ENCODE results near the gene THAP4.
A peak's percentile ranks its signal among the peaks of the same experiment; 100 is the strongest.

The THAP4 gene

DNA sequence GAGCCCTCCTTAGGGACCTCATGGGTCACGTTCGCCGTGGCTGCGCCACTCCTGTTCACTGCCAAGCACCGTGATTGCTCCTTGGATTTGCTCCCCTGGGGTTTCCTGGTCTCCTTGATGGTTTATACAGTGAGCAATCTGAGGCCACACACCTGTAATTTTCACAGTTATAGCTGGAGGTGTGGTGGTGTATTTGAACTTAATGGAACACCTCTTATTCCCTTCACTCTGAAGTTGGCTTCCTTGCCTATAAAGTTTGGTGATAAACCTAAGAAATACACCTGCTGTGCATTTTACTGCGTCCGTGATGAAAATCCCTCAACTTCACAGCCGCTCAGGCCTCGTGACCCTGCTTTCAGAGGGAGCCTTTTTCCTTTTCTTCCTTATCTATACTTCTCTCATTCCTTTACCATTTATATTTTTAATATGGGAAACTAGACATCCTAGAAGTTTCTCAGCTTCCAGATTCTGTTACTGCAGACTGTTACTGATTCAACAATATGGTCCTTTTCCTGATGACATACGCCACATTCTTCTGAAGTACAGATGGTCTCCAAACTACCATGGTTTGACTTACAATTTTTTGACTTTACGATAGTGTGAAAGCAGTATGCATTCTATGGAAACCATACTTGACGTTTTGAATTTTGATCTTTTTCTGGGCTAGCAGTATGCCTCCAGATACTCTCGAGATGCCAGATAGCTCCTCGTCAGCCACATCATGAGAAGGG lies 9.1 kb upstream of the THAP4 start:
- DNase-seq (ENCODE audit: low read depth) = no peak
- TF ChIP-seq, protein P1, sequence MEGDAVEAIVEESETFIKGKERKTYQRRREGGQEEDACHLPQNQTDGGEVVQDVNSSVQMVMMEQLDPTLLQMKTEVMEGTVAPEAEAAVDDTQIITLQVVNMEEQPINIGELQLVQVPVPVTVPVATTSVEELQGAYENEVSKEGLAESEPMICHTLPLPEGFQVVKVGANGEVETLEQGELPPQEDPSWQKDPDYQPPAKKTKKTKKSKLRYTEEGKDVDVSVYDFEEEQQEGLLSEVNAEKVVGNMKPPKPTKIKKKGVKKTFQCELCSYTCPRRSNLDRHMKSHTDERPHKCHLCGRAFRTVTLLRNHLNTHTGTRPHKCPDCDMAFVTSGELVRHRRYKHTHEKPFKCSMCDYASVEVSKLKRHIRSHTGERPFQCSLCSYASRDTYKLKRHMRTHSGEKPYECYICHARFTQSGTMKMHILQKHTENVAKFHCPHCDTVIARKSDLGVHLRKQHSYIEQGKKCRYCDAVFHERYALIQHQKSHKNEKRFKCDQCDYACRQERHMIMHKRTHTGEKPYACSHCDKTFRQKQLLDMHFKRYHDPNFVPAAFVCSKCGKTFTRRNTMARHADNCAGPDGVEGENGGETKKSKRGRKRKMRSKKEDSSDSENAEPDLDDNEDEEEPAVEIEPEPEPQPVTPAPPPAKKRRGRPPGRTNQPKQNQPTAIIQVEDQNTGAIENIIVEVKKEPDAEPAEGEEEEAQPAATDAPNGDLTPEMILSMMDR (IDR thresholded peaks at IDR 0.05; ENCODE audit: low read length, missing control alignments) = no peak
- no peak overlapping the region for H3K4me3 ChIP-seq (replicated peaks; ENCODE audit: low read depth, low read length)

DNA sequence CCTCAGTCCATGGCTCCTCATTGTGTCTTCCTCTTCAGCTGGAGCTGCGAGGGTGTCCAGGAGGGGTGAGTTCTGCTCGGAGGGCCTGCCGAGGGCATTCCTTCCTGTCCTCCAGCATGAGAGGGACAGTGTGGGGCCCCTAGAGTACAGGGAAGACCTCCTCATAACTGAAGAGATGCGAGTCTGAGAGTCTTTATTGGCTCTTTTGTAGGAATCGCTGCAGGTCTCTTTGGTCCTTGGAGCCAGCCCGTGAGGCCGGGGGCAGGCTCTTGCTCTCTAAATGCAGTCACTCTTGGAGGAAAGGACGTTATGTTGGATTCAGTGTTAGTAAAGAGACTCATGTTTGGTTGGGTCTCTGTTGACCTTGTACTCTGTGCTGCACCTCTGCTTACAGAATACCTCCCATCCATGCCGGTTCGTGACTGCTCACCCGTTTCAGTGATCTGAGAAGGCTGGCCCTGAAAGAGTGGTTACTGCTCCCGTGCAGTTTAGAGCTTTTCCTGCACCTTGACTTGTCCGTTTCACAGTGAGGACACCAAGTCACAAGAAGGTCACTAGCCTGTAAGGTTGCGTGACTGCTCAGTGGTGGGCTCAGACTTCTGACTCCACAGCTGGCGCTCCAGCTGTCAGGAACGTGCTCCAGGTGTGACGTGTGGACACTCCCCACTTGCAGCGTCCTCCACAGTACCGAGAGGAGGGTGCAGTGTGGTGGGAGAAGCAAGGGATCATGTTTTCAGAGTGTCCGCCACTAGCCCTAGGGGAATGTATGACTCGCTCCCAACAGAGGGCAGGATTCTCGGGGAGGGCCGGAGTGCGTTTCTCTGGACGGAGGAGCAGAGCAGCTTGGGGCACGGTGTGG lies 8.3 kb upstream of the THAP4 start:
- TF ChIP-seq, protein P1 (IDR thresholded peaks at IDR 0.05; ENCODE audit: low read length, missing control alignments) = no peak
- no peak for DNase-seq (ENCODE audit: low read depth)
- no peak overlapping the region for H3K4me3 ChIP-seq (replicated peaks; ENCODE audit: low read depth, low read length)

DNA sequence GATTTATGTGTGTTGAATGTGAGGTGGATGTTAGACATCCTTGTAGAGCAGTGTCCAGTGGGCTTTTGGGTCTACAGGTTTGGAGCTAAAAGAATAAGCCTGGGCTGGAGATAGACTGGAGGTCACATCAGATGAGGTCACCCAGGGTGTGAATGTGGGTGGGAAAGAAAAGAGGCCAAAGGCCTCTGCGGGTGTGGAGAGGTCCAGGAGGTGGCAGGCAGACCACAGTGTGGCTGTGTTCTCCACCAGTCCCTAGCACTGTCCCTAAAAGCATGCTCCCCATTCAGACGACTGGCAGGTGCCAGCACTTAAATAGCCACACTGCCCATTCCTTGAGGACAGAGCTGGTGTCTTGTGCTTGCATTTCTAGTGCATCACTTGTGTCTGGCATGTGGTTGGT lies 4.7 kb upstream of the THAP4 start:
- no peak for DNase-seq (ENCODE audit: low read depth)
- TF ChIP-seq, protein P1 (IDR thresholded peaks at IDR 0.05; ENCODE audit: low read length, missing control alignments) = no peak
- no peak overlapping the region for H3K4me3 ChIP-seq (replicated peaks; ENCODE audit: low read depth, low read length)

DNA sequence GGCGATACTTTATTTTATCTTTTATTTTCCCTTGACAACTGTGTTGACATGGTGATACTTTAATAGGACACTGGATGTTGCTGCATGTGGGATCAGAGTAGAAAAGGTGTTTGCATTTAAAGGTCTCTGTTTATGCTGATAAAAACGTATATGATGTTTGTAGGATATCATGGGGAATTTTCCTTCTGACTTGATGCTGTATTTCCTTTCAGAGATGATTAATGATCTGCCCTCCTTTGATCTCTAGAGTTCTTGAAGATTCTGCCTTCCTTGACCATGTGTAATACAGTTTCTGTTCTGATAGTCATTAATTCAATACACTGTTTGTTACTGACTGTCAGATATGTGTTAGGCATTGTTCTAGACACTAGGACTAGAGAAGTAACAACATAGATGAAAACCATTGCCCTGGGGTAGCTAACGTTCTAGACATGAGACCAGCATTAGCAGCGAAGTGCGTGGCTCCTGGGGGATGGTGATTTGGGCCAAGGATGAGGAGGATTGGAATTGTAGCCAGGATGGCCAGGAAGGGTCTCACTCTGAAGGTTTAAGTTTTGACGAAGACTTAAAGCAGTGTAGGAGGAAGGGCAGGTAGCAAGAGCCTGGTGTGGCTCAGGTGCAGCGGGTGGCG lies 3.3 kb upstream of the THAP4 start:
- TF ChIP-seq, protein P1 (IDR thresholded peaks at IDR 0.05; ENCODE audit: low read length, missing control alignments) = no peak
- H3K4me3 ChIP-seq (replicated peaks; ENCODE audit: low read depth, low read length) = no peak overlapping the region
- no peak for DNase-seq (ENCODE audit: low read depth)

DNA sequence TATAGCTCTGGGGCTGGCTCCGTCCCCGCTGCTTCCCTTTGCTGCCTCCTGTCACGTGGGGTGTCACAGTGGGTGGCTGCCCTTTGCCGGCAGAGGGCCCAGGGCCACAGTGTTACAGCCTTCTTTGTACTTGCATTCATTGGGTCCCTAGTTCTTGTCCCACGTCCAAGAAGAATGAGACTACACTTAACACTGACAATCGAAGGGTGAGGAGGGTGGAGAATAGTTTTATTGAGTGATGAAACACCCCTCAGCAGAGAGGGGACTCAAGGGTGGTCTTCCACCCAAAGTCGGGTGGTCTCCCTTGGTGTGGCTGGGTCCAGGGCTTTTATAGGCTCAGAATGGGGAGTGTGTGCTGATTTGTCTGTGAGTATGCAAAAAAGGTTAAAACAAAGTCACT lies 2.4 kb upstream of the THAP4 start:
- TF ChIP-seq, protein P1 (IDR thresholded peaks at IDR 0.05; ENCODE audit: low read length, missing control alignments) = no peak
- no peak overlapping the region for H3K4me3 ChIP-seq (replicated peaks; ENCODE audit: low read depth, low read length)
- DNase-seq (ENCODE audit: low read depth) = no peak

DNA sequence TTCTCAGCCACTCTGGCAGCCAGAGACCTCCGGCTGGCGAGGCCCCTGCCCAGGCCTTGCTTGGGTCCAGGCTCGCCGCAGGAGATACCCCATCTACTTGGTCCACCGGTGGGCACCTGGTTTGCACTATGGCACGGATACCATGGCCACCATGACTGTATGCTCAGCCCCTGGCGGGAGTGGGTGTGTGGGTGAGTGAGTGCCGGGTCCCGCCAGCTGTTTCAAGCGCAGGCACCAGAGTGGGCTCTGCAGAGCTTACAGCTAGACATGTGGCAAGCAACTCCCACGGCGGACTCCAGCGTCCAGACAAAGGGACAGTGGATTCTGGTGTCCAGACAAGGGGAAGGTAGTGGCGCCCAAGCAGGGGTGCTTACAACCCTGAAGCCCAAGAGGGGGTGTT lies 2.0 kb upstream of the THAP4 start:
- TF ChIP-seq, protein P1 (IDR thresholded peaks at IDR 0.05; ENCODE audit: low read length, missing control alignments) = no peak
- DNase-seq (ENCODE audit: low read depth) = no peak
- peak overlapping the region; percentile 85 for H3K4me3 ChIP-seq (replicated peaks; ENCODE audit: low read depth, low read length)

Data from fibroblast of pulmonary artery (primary cell).